GM10266 (cell line): Measurements from ENCODE around the gene SLC2A10.

Source experiments
- DNase-seq: peaks from one replicate; pipeline ENCODE4 v3.0.0; 2012; ENCODE audit errors: extremely low spot score
- CTCF ChIP-seq: IDR thresholded peaks from 2 replicates; pipeline ENCODE4 v1.5.1; 2012; ENCODE audit warnings: mild to moderate bottlenecking, low read depth; ENCODE audit not compliant: control insufficient read depth, insufficient read depth; ENCODE audit errors: missing control alignments

Gene SLC2A10

GRCh38 chr20:46701057-46701456 is 8.4 kb upstream of the SLC2A10 start:
- TF ChIP-seq CTCF = no peak
- DNase-seq = no peak

- no peak for DNase-seq
- TF ChIP-seq CTCF = no peak
These were observed 7.9 kb upstream of the SLC2A10 start for GRCh38 chr20:46701556-46701955.

- no peak for DNase-seq
- TF ChIP-seq CTCF = no peak
These were observed 7.5 kb upstream of the SLC2A10 start for GRCh38 chr20:46701986-46702385.

- DNase-seq = no peak
- TF ChIP-seq CTCF = no peak
These were observed 6.8 kb upstream of the SLC2A10 start for GRCh38 chr20:46702447-46703203.

- no peak for TF ChIP-seq CTCF
- DNase-seq = no peak
These were observed 6.0 kb upstream of the SLC2A10 start for GRCh38 chr20:46703435-46703834.

- no peak for DNase-seq
- no peak for TF ChIP-seq CTCF
These were observed 4.6 kb upstream of the SLC2A10 start for GRCh38 chr20:46704714-46705377.

- DNase-seq = no peak
- TF ChIP-seq CTCF = no peak
These were observed 4.1 kb upstream of the SLC2A10 start for GRCh38 chr20:46705378-46705729.
